Measurements from ENCODE around the gene TRERF1. TPM values are rescaled to one million over a fixed set of nuclear protein-coding genes. Genes with fewer than 3 reads are reported as not detected.

The TRERF1 gene
- total and polyA plus RNA-seq, 2 experiments from 2014 or later: 11.2 to 20.6 TPM

DNA sequence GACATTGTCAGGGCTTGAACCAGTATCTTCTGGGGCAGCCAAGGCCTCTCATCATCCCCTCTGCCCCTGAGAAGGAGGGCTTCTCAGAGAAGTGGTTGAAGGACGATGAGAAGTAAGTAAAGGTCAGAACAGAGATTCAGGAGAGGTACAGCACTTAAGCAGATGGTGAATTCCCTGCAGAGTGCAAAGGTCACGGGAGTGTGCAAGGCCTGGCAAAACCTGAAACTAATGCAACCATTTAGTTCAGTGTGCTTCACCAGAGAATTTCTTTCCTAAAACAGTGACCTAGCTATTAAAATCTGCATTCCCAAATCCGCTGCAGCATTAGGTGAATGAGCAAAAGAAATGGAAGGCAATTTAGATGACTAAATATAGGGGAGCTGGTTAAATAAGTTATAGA is 58.4 kb downstream of the TRERF1 start:
- no peak overlapping the region for H3K4me3 ChIP-seq
- peaks cover 84% of the 10 kb centered on the region for H4K20me1 ChIP-seq (replicated peaks; ENCODE audit: insufficient read depth)
- no peak for TF ChIP-seq NANOG (IDR thresholded peaks at IDR 0.05; ENCODE audit: borderline replicate concordance)
- TF ChIP-seq JUNB (IDR thresholded peaks at IDR 0.05; ENCODE audit: unreplicated experiment): no peak
- TF ChIP-seq EZH2phosphoT487 (IDR thresholded peaks at IDR 0.05; ENCODE audit: unreplicated experiment): no peak
- TF ChIP-seq ZNF114 (CRISPR knock-in tag; IDR thresholded peaks at IDR 0.05): no peak
- no peak for TF ChIP-seq POLR2AphosphoS5 (IDR thresholded peaks at IDR 0.05; ENCODE audit: low read depth)
- no peak for TF ChIP-seq STAT1 (IDR thresholded peaks at IDR 0.05; ENCODE audit: unreplicated experiment)
- TF ChIP-seq, protein P1, sequence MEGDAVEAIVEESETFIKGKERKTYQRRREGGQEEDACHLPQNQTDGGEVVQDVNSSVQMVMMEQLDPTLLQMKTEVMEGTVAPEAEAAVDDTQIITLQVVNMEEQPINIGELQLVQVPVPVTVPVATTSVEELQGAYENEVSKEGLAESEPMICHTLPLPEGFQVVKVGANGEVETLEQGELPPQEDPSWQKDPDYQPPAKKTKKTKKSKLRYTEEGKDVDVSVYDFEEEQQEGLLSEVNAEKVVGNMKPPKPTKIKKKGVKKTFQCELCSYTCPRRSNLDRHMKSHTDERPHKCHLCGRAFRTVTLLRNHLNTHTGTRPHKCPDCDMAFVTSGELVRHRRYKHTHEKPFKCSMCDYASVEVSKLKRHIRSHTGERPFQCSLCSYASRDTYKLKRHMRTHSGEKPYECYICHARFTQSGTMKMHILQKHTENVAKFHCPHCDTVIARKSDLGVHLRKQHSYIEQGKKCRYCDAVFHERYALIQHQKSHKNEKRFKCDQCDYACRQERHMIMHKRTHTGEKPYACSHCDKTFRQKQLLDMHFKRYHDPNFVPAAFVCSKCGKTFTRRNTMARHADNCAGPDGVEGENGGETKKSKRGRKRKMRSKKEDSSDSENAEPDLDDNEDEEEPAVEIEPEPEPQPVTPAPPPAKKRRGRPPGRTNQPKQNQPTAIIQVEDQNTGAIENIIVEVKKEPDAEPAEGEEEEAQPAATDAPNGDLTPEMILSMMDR (conservative IDR thresholded peaks at IDR 0.05; ENCODE audit: low read depth in 2 of 2): no peak
- TF ChIP-seq, protein P2, sequence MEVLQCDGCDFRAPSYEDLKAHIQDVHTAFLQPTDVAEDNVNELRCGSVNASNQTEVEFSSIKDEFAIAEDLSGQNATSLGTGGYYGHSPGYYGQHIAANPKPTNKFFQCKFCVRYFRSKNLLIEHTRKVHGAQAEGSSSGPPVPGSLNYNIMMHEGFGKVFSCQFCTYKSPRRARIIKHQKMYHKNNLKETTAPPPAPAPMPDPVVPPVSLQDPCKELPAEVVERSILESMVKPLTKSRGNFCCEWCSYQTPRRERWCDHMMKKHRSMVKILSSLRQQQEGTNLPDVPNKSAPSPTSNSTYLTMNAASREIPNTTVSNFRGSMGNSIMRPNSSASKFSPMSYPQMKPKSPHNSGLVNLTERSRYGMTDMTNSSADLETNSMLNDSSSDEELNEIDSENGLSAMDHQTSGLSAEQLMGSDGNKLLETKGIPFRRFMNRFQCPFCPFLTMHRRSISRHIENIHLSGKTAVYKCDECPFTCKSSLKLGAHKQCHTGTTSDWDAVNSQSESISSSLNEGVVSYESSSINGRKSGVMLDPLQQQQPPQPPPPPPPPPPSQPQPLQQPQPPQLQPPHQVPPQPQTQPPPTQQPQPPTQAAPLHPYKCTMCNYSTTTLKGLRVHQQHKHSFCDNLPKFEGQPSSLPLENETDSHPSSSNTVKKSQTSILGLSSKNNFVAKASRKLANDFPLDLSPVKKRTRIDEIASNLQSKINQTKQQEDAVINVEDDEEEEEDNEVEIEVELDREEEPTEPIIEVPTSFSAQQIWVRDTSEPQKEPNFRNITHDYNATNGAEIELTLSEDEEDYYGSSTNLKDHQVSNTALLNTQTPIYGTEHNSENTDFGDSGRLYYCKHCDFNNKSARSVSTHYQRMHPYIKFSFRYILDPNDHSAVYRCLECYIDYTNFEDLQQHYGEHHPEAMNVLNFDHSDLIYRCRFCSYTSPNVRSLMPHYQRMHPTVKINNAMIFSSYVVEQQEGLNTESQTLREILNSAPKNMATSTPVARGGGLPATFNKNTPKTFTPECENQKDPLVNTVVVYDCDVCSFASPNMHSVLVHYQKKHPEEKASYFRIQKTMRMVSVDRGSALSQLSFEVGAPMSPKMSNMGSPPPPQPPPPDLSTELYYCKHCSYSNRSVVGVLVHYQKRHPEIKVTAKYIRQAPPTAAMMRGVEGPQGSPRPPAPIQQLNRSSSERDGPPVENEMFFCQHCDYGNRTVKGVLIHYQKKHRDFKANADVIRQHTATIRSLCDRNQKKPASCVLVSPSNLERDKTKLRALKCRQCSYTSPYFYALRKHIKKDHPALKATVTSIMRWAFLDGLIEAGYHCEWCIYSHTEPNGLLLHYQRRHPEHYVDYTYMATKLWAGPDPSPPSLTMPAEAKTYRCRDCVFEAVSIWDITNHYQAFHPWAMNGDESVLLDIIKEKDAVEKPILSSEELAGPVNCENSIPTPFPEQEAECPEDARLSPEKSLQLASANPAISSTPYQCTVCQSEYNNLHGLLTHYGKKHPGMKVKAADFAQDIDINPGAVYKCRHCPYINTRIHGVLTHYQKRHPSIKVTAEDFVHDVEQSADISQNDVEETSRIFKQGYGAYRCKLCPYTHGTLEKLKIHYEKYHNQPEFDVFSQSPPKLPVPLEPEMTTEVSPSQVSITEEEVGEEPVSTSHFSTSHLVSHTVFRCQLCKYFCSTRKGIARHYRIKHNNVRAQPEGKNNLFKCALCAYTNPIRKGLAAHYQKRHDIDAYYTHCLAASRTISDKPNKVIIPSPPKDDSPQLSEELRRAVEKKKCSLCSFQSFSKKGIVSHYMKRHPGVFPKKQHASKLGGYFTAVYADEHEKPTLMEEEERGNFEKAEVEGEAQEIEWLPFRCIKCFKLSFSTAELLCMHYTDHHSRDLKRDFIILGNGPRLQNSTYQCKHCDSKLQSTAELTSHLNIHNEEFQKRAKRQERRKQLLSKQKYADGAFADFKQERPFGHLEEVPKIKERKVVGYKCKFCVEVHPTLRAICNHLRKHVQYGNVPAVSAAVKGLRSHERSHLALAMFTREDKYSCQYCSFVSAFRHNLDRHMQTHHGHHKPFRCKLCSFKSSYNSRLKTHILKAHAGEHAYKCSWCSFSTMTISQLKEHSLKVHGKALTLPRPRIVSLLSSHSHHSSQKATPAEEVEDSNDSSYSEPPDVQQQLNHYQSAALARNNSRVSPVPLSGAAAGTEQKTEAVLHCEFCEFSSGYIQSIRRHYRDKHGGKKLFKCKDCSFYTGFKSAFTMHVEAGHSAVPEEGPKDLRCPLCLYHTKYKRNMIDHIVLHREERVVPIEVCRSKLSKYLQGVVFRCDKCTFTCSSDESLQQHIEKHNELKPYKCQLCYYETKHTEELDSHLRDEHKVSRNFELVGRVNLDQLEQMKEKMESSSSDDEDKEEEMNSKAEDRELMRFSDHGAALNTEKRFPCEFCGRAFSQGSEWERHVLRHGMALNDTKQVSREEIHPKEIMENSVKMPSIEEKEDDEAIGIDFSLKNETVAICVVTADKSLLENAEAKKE (CRISPR knock-in tag; IDR thresholded peaks at IDR 0.05): no peak
- TF ChIP-seq, protein P3, sequence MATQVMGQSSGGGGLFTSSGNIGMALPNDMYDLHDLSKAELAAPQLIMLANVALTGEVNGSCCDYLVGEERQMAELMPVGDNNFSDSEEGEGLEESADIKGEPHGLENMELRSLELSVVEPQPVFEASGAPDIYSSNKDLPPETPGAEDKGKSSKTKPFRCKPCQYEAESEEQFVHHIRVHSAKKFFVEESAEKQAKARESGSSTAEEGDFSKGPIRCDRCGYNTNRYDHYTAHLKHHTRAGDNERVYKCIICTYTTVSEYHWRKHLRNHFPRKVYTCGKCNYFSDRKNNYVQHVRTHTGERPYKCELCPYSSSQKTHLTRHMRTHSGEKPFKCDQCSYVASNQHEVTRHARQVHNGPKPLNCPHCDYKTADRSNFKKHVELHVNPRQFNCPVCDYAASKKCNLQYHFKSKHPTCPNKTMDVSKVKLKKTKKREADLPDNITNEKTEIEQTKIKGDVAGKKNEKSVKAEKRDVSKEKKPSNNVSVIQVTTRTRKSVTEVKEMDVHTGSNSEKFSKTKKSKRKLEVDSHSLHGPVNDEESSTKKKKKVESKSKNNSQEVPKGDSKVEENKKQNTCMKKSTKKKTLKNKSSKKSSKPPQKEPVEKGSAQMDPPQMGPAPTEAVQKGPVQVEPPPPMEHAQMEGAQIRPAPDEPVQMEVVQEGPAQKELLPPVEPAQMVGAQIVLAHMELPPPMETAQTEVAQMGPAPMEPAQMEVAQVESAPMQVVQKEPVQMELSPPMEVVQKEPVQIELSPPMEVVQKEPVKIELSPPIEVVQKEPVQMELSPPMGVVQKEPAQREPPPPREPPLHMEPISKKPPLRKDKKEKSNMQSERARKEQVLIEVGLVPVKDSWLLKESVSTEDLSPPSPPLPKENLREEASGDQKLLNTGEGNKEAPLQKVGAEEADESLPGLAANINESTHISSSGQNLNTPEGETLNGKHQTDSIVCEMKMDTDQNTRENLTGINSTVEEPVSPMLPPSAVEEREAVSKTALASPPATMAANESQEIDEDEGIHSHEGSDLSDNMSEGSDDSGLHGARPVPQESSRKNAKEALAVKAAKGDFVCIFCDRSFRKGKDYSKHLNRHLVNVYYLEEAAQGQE (IDR thresholded peaks at IDR 0.05; ENCODE audit: unreplicated experiment): no peak
- TF ChIP-seq ZNF331 (CRISPR knock-in tag; IDR thresholded peaks at IDR 0.05; ENCODE audit: low read depth): no peak
- no peak for TF ChIP-seq EZH2 (IDR thresholded peaks at IDR 0.05; ENCODE audit: low read depth, unreplicated experiment)
- TF ChIP-seq CREB1 (CRISPR knock-in tag; IDR thresholded peaks at IDR 0.05; ENCODE audit: low read depth): no peak
- TF ChIP-seq, protein P4, sequence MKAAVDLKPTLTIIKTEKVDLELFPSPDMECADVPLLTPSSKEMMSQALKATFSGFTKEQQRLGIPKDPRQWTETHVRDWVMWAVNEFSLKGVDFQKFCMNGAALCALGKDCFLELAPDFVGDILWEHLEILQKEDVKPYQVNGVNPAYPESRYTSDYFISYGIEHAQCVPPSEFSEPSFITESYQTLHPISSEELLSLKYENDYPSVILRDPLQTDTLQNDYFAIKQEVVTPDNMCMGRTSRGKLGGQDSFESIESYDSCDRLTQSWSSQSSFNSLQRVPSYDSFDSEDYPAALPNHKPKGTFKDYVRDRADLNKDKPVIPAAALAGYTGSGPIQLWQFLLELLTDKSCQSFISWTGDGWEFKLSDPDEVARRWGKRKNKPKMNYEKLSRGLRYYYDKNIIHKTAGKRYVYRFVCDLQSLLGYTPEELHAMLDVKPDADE (IDR thresholded peaks at IDR 0.05): no peak
- ATAC-seq: no peak
- no peaks in the 10 kb centered on the region for H3K27me3 ChIP-seq (ENCODE audit: insufficient read depth)
- no peak for DNase-seq (ENCODE audit: low spot score)
- H3K27ac ChIP-seq (ENCODE audit: low read depth): no peak overlapping the region
- peaks cover 72% of the 10 kb centered on the region for H3K4me1 Mint-ChIP-seq
- H3K27ac Mint-ChIP-seq: no peak overlapping the region
- H2AFZ ChIP-seq: no peak overlapping the region
- peaks cover 100% of the 10 kb centered on the region for H3K79me2 ChIP-seq (replicated peaks; ENCODE audit: insufficient read depth)
- no peaks in the 10 kb centered on the region for H3F3A ChIP-seq (replicated peaks; ENCODE audit: low read depth)
- no peaks in the 10 kb centered on the region for H3K9me3 Mint-ChIP-seq
- H3K36me3 ChIP-seq (ENCODE audit: insufficient read depth): no peaks in the 10 kb centered on the region
- no peak overlapping the region for H3K4me2 ChIP-seq
- peaks cover 51% of the 10 kb centered on the region for H3K4me1 ChIP-seq (ENCODE audit: insufficient read depth)
- H3K9me2 ChIP-seq (ENCODE audit: insufficient read depth): no peaks in the 10 kb centered on the region; the same call in 1 of the 2 replicates
- H3K27me3 Mint-ChIP-seq (ENCODE audit: insufficient read depth, low read depth, poor library complexity): peaks cover 11% of the 10 kb centered on the region
- no peak overlapping the region for H3K4me3 Mint-ChIP-seq
- peaks cover 5% of the 10 kb centered on the region; the same call in 2 of the 3 replicates for H3K36me3 Mint-ChIP-seq (ENCODE audit: low read depth)

Data from GM23338 (cell line).